ENCODE results near the gene MAMDC4. TPM values are rescaled to one million over a fixed set of nuclear protein-coding genes. Genes with fewer than 3 reads are reported as not detected.

Gene MAMDC4
- total and polyA plus RNA-seq, 2 donors from 2014 or later, result 5.8 to 8.1 TPM

DNA sequence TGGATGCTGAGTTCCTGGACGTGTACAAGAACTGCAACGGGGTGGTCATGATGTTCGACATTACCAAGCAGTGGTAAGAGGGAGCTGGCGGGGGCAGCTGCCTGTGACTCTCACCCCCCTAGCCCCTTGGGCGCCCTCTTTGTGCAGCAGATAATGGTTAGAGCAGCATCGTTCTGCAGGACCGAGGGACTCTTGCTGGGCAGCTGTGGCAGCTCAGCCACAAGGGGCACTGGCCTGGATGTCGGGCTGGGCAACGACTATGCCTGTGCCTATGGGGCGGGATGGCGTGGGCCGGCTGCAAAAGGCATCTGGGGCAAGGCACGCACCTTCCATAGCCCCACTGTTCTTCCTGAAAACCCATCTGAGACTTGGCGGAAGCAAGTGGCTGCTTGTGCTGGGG is 22.7 kb upstream of the MAMDC4 start:
- no peak for FAIRE-seq
- peak in 1 of 5 donors; percentile 54 for DNase-seq
- TF ChIP-seq, protein P1, sequence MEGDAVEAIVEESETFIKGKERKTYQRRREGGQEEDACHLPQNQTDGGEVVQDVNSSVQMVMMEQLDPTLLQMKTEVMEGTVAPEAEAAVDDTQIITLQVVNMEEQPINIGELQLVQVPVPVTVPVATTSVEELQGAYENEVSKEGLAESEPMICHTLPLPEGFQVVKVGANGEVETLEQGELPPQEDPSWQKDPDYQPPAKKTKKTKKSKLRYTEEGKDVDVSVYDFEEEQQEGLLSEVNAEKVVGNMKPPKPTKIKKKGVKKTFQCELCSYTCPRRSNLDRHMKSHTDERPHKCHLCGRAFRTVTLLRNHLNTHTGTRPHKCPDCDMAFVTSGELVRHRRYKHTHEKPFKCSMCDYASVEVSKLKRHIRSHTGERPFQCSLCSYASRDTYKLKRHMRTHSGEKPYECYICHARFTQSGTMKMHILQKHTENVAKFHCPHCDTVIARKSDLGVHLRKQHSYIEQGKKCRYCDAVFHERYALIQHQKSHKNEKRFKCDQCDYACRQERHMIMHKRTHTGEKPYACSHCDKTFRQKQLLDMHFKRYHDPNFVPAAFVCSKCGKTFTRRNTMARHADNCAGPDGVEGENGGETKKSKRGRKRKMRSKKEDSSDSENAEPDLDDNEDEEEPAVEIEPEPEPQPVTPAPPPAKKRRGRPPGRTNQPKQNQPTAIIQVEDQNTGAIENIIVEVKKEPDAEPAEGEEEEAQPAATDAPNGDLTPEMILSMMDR (IDR thresholded peaks at IDR 0.05; ENCODE audit: borderline replicate concordance, extremely low read depth, insufficient read depth), result no peak
- peaks cover 0 to 10% (median 9%) of the 10 kb centered on the region in 3 donors for H3K36me3 ChIP-seq (ENCODE audit: control insufficient read depth in 2 of 3, insufficient read depth in 3 of 3, low read length in 3 of 3)
- no peaks in the 10 kb centered on the region for H3K4me1 ChIP-seq (ENCODE audit: control insufficient read depth in 2 of 3, insufficient read depth in 2 of 3, low read depth in 1 of 3, low read length in 3 of 3)
- intact Hi-C loops (cut with DNase I), result no loop called here
- no peaks in the 10 kb centered on the region for H3K27me3 ChIP-seq (ENCODE audit: control insufficient read depth, insufficient read depth, low read length)
- H3K9me3 ChIP-seq (ENCODE audit: control insufficient read depth in 2 of 3, insufficient read depth in 1 of 3, low read length in 3 of 3), result no peaks in the 10 kb centered on the region
- H3K9ac ChIP-seq (ENCODE audit: low read length in 3 of 3), result no peak overlapping the region
- H3K4me3 ChIP-seq (ENCODE audit: low read length in 3 of 3), result no peak overlapping the region
- no peak overlapping the region for H3K27ac ChIP-seq (ENCODE audit: low read depth in 2 of 2, low read length in 2 of 2)

DNA sequence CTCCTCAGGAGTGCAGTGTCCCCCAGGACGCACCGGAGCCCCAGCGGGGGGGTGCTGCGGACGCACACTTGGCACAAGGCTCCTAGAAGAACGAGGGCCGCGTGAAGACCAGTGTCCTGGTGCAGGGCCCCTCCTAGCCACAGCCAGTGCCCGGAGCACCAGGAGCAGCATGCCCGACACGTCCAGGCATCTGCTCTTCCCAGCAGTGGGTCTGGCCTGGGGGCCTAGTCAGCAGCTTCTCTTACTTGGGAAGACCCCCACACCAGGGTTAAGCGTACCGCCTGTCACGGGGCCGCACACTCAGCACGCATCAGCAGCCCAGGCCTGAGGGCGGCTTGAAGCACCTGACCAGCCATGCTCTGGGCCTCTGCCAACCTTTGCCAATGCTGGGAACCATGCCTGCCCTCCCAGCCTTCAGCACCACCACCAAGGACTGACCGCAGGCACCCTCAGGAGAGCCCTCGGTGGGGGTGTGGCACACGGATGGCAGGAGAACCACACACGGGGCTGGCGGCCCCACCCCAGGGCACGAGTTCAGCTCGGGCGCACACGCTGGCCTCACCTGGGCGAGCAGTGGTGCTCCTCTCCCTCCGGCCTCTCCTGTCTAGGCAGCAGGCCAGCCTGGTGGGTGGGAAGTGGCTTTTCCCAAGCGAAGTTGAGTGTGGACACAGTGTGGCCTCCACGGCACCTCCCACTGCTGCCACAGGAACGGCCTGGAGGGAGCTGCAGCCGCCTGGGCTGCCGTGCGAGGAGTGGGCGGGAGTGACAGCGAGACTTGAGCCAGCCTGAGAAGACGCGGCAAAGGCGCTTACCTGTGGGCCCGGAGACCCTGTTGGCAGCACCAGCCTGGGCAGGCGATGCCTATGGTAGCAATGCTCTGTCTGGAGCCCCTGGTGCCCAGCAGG is 21.9 kb upstream of the MAMDC4 start:
- H3K36me3 ChIP-seq (ENCODE audit: control insufficient read depth in 2 of 3, insufficient read depth in 3 of 3, low read length in 3 of 3), result peaks cover 0 to 10% (median 7%) of the 10 kb centered on the region in 3 donors
- no peaks in the 10 kb centered on the region for H3K27me3 ChIP-seq (ENCODE audit: control insufficient read depth, insufficient read depth, low read length)
- no peak overlapping the region for H3K27ac ChIP-seq (ENCODE audit: low read depth in 2 of 2, low read length in 2 of 2)
- intact Hi-C loops (cut with DNase I), result no loop called here
- no peaks in the 10 kb centered on the region for H3K9me3 ChIP-seq (ENCODE audit: control insufficient read depth in 2 of 3, insufficient read depth in 1 of 3, low read length in 3 of 3)
- DNase-seq (peak in 1 of 5 donors; percentile 69), FAIRE-seq (no peak)
- TF ChIP-seq, protein P1 (IDR thresholded peaks at IDR 0.05; ENCODE audit: borderline replicate concordance, extremely low read depth, insufficient read depth), result no peak
- no peaks in the 10 kb centered on the region for H3K4me1 ChIP-seq (ENCODE audit: control insufficient read depth in 2 of 3, insufficient read depth in 2 of 3, low read depth in 1 of 3, low read length in 3 of 3)
- H3K9ac ChIP-seq (ENCODE audit: low read length in 3 of 3), result no peak overlapping the region
- no peak overlapping the region for H3K4me3 ChIP-seq (ENCODE audit: low read length in 3 of 3)

DNA sequence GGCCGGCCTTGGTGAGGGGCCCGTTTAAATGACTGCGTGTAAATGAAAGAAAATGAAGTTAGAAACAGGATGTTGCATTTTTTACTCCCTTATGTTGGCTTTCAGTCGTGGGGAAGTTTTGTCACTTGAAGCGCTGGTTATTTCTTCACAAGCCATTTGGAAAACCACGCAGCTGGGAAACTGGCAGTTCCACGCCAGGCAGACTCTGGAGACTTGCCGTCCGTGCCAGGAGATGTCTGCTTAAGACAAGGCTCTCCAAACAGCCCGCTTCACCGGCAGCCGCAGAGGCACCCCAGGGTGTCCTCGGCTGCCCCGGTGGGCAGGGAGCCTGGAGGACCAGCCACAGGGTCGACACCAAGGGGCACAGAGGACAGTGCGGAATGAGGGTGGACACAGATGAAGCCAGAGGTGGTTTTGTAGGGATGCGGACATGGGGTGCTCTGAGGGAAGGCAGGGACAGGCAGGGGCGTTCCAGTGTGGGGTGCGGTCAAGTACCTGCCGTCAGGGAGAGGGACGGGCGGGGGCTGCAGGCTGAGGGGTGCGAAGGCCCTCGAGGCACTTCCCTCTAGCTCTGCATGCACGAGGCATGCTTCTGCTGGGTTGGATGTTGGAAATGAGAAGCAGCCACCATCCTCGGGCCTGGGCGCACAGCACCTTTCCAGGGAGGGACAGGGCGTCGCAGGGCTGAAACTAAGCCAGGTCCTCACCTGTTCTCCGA is 21.0 kb upstream of the MAMDC4 start:
- Histone ChIP-seq H3K4me1 (ENCODE audit: control insufficient read depth in 2 of 3, insufficient read depth in 2 of 3, low read depth in 1 of 3, low read length in 3 of 3) (no peaks in the 10 kb centered on the region), H3K36me3 (ENCODE audit: control insufficient read depth in 2 of 3, insufficient read depth in 3 of 3, low read length in 3 of 3) (peaks cover 0 to 10% (median 7%) of the 10 kb centered on the region in 3 donors), H3K9me3 (ENCODE audit: control insufficient read depth in 2 of 3, insufficient read depth in 1 of 3, low read length in 3 of 3) (no peaks in the 10 kb centered on the region), H3K4me3 (ENCODE audit: low read length in 3 of 3) (no peak overlapping the region), H3K27me3 (ENCODE audit: control insufficient read depth, insufficient read depth, low read length) (no peaks in the 10 kb centered on the region), H3K9ac (ENCODE audit: low read length in 3 of 3) (no peak overlapping the region), H3K27ac (ENCODE audit: low read depth in 2 of 2, low read length in 2 of 2) (no peak overlapping the region)
- intact Hi-C loops (cut with DNase I), result no loop called here
- DNase-seq, result peak in 1 of 5 donors; percentile 56
- TF ChIP-seq, protein P1 (IDR thresholded peaks at IDR 0.05; ENCODE audit: borderline replicate concordance, extremely low read depth, insufficient read depth), result no peak
- FAIRE-seq, result no peak

Data from kidney (tissue), 14 donors.